Limb (tissue), 2 donors: ENCODE results near the gene SMS.
A peak's percentile ranks its signal among the peaks of the same experiment; 100 is the strongest.

ENCODE experiments used
- DNase-seq, 2 donors: peaks; one replicate each; pipeline ENCODE4 v3.0.0-alpha.2; 2016; ENCODE audit errors: extremely low spot score in 2 of 2

Gene SMS

DNA sequence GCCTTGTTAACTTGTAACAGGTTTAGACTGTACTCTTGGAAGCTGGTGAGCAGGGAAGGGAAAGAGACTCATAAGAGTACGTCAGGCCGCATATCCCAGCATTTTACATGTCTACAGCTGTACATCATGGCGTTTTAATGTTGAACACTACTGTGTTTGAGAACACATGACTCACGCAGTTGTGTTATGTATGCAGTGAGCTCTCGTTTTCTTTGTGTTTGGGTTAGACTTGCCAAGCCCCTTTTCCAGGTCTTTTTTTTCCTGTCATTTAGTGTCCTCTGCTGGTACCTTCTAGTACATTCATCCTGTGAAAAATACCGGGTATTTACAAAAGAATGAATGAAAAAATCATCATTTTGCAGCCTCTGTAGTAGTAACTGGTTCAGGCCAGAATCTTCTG is 35.3 kb downstream of the SMS start:
- peak in 1 of 2 donors; percentile 23 for DNase-seq

DNA sequence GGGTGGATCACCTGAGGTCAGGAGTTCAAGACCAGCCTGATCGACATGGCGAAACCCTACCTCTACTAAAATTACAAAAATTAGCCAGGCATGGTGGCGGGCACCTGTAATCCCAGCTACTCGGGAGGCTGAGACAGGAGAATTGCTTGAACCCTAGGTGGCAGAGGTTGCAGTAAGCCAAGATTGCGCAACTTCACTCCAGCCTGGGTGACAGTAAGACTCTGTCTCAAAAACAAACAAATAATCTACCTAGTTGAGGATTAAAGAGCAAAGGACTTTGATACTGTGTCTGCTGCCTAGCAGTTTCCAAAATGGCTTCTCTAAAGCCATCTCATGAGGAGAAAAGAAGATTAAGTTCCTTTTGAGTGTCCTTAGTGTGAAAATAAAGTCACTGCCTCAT is 37.8 kb downstream of the SMS start:
- no peak for DNase-seq

DNA sequence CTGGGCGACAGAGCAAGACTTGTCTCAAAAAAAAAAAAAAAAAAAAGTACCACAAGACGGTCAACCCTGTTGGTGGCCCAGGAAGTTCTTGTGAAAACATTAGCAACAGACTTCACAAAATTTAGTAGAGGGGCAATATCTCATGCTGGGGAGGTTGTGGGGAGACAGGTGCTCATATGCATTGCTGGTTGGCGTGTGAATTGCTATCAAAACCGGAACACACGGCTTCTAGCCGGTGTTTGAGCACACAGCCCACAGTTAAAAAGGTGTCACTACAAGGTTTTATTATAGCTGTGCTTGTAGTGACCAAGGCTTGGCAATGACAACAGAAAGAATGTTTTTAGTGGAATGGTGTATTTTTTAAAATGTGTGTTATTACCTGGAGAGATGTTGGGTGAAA is 41.8 kb downstream of the SMS start:
- no peak for DNase-seq

DNA sequence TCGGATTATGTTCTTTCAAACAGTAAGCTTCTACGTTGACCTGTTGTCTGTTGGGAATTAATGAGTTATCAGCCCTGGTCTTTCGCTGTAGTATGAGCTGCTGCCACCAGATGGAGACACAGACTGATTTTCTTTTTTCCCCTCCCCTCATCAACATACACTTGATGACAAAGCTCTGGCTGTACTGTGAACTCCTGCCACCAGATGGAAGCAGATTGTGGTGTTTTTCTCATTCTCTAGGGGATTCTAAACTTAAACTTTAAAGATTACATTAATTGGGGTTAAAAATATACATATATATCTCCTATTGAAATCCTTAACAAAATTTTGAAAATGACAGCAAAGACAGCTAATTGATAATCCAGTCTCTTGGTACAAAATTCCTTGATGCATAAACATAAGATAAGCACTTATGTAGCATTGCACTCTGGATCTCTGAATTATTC is 44.8 kb downstream of the SMS start:
- DNase-seq: peak; percentile 71 to 75

DNA sequence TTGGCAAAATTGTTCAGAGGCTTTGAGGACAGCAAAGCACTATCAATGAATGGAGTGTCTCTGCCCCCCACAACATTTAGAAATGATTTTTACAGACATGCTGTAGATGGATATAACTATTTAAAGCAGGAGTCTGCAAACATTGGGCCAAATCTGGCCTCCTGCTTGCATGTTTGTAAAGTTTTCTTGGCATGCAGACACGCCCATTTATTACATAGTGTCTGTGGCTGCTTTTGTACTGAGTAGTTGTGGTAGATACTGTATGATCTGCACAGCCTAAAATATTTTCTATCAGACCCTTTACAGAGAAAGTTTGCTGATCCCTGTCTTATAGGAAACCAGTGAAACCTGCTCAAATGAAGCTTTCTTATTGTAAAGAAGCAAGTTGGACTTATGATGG is 46.1 kb downstream of the SMS start:
- DNase-seq: no peak

DNA sequence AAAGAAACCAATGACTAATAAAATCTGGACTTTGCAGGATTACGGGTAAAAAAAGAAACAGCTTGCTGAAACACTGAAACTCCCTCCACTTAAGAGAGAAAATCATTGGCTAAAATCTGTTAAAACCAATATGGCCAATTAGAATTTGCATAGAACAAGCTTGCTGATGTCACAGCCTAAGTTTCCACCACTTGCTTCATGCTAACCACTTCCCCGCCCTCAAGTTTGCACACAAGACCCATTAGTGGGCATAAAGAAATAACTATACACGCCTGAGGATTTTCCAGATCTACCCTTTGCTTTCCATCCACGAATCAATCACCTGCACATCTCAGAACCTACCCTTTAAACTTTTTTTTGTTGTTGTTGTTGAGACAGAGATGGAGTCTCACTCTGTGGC is 48.9 kb downstream of the SMS start:
- no peak for DNase-seq

DNA sequence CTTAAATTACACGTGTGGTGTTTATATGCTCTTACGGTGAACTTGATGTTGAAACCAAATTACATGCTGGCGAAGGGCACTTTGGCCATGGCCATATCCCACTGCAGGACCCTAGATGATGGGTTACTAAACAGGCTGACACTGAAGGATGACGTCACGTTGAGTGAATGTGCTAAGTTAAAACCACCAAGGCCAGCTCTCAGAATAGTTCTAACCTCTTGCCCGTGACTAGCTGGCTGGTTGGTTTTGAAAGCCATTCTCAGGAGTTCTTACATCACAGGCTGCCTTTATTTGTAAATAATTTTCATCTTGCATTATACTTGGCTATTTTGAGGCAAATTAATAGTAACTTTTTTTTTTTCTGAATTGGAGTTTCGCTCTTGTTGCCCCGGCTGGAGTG is 50.3 kb downstream of the SMS start:
- no peak for DNase-seq

DNA sequence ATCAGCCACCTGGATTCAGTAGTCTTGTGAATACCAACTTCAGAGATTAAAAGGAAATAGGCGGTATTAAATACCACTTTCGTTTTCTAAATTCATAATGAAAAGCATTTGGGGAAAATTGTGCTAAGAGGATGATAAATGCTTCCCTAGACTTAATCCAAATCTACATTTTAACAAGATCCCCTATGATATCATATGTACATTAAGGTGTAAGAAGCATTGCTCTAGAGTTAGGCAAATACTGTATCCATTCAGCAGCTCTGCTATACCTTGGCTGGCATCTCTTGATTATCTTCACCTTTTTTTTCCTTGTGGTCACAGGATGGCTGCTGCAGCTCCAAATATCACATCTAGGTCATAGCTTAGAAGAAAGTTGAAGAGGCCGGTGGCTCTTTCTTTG is 51.0 kb downstream of the SMS start:
- DNase-seq: no peak

DNA sequence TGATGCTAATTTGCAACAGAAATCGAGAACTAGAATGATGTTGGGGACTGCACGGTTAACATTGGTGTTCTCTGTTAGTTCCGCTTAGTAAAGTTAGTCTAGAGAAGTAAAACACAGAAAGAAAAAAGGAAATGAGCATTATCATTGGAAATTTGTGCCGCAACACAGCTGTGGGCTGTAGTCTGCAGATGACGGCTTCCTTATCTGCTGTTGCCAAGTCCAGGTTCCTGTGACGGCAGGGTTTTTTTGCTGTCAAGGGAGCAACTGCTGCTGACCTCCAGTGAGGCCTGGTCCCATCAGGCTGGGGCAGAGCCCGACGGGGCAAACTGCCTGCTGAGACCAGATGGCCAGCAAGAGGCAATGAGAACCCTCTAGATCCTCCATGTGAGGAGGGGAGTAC is 52.8 kb downstream of the SMS start:
- no peak for DNase-seq

DNA sequence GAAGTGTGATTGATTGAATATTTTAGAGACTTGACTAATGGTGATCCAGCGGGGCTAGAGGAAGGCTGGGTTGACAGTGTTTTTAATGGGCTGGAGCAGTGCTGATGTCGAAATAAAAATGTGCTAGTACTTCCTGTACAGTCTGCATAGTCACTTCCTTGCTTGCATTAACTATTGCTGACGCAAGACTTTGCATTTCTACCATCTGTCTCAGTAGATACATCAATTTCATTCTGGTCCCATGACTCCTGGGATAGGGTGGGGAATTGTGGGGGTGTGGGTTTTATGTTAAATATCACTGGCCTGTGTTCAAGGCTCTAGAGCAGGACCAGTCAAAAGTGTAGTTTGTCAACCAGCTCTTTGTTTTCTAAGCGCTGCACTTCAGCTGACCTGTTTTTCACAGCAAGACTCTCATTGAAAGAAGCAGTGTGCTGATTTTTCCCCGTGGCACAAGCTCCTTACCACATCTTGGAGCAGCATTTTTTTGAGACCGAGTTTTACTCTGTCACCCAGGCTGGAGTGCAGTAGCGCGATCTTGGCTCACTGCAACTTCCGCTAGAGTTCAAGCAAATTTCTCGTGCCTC is 56.5 kb downstream of the SMS start:
- DNase-seq: no peak

DNA sequence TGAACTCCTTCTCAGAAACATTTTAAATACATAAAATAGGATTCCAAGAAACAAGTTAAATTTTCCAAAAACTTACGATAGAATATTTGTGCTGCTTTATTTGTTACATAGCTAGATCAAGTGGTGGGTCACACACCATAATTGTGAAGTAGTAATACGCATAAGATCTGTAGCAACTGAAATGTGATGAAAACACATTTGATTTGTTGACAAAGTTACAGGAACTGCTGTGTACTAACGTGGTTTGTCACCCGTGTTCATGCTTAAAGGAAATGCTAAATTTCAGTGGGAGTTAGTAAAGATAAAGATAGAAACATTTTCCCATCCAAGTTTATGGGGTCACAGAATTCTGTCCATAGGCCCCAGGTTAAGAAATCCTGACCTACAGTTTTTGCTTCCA is 57.5 kb downstream of the SMS start:
- DNase-seq: no peak

DNA sequence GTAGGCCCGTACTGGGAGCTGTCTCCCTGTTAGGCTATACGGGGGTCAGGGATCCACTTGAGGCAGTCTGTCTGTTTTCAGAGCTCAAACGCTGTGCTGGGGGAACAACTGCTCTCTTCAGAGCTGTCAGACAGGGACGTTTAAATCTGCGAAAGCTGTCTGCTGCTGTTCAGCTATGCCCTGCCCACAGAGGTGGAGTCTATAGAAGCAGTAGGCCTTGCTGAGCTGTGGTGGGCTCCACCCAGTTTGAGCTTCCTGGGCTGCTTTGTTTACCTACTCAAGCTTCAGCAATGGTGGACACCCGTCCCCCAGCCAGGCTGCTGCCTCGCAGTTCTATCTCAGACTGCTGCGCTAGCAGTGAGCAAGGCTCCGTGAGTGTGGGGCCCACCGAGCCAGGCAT is 64.4 kb downstream of the SMS start:
- DNase-seq: no peak

DNA sequence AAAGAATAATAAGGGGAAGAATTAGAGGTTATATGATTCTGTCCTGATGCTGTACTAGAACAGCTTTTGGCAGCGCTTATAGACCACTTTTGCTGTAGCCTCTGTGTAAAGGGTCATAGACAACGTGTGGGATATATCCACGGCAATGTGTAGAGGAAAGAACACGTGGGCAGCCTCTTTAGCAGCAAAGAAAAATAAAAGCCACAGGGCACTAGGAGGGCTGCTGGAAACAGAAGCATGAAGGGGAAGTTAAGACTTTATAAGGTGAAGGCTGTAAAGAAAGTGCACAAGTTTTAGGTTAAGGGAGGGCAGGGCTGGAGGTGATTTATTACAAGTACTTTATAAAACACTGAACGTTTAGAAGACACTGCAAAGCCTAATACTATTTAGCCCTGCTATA is 71.5 kb downstream of the SMS start:
- DNase-seq: no peak

DNA sequence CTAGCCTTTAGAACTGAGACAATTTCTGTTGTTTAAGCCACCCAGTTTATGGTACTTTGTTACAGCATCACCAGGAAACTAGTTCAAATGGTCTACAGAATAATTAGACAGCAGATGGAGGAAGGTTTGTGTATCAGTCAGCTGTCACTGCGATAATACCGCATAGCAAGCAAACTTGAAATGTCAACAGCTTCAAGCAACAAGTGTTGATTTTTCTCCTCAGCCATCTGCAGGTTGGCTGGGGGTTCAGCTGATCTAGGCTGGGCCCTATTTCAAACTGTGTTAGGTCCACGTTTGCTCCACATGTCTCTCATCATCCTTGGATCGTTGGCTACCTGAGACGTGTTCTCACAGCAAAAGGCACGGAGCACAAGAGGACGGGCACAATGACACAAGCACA is 72.4 kb downstream of the SMS start:
- DNase-seq: no peak

DNA sequence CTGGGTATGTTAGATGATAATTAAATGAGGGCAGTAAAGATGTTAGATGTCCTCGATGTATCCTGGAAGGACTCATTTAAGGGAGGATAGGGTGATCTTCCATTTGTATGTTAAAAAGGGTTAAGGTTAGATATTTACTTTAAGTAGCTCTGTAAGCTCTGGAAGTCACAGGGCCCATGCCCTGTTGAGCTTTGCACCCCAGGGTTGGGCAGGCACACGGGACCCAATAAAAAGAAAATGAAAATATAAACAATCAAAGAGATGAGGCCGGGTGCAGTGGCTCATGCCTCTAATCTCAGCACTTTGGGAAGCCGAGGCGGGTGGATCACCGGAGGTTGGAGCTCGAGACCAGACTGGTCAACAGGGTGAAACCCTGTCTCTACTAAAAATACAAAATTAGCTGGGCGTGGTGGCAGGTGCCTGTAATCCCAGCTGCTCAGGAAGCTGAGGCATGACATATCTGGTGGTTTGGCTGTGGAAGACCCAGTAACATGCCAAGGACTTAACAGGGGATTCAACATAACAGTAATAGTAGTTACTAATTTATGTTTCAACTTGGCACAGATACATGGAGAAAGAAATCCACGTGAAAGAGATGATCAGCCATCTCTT is 74.7 kb downstream of the SMS start:
- no peak for DNase-seq

DNA sequence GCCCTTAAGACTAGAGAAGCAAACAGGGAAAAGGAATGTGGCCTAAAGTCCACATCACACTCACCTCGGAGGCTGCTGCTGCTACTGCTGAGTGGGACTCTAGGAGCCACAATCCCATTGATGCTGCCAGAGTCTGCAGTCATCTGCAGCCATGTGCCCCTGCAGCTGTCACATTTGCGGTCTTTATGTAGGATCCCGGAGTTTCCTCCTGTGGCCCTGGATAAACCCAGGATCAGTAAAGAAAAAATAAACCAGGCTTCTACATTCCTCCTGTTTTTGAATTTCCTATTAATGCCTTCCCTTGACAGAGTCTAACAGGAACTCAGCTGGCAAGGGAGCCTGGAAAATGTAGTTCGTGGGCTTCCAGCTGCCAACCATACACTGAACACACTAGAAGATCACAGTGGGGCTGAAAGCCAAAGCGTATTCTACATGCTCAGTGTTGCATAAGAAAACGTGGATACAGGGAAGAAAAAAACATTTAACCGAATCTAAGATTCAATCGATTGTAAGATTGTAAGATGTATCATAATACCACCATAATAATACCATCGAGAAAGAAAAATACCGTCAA is 81.3 kb downstream of the SMS start:
- peak; percentile 39 to 46 for DNase-seq

DNA sequence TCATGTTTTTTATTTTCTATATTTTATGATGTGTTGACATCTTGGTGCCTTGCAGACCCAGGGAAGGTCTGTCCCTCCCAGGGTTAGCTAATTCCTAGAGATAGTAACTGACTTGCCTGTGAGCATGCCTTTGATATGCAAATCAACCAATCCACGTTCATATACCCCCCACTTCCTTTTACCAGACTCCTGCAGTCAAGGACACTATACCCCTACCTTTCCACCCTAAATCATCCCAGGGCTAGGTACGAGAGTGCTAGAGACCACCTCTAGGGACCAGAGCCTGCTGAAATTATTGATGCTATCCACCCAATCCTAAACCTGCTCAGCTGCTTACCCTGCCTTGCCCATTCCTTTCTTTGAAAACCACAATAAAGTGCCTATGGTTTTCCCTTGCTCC is 84.1 kb downstream of the SMS start:
- no peak for DNase-seq

DNA sequence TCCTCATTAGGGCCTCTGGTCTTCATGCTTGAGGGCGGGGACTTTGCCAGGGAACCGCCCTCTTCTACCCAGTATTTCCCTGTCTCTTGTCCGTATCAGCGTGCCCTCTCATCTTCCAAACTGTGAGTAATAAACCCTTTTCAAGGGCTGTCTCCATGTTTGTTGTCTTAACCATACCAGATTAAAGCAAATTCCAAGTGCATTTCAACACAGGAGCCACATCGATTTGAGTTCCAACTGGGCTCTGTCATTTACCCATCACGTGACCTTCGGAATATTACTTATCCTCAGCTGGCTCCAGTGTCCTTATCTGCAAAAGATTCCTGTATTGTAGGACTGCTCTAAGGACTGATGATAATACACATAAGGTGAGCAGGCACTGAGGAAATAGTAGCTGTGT is 85.2 kb downstream of the SMS start:
- no peak for DNase-seq

DNA sequence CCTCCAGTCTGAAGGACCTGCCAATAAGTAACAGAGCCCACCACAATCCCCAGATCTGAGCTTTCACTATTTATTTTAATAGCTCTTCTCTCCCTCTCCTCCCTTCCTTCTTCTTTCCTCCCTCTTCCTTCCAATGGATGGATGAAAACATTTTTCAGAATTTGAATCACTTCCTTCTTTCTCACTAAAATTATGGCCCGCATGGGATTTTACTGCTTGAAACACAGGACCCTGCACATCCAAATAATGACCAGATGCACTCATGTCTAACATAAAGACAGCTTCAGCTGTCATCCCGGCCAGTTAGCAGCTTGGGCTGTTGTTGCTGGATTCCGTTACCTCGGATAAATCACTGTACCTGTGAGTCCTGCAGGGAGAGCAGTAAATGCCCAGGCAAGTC is 86.2 kb downstream of the SMS start:
- DNase-seq: no peak

DNA sequence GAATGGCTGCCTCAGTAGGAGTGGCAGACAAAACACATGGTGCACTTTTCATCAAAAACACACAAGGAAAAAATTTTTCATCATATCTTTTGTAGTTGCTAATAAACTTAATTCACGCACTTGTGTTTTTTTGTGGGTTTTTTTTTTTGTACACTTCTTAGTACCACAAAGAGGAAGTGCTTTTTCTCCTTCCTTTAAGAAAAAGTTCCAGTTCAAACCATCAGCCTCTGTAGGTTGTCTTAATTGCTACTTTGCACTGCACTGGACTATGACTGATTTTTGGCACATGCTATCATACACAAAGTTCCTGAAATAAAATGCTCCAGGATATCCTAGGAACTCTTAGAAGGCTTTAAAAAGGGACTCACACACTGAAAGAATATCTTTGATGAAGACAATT is 91.6 kb downstream of the SMS start, which contains the start of gene PHEX:
Gene PHEX (plus strand): TSS at position 242 of the 400 bp plus-strand sequence. CDS start 681 bp downstream, outside the sequence.
- no peak for DNase-seq

DNA sequence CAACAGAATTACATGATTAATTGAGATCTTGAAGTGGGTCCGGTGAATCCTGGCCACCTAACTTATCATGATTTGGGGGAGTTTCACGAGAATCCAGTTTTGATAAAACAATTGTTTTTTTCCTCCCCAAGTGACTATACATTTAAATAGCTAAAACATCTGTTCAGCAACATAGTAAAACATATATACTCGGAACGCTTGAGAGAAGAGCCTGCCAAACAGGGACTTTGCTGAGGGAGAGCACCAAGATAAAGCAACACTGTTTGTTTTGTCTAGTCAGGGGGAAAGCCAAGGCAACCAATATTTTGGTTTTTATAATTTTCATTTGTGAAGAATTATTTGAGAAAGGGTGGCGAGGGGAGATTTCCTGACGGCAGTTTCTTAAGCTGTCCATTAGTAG is 92.0 kb downstream of the SMS start:
- no peak for DNase-seq

DNA sequence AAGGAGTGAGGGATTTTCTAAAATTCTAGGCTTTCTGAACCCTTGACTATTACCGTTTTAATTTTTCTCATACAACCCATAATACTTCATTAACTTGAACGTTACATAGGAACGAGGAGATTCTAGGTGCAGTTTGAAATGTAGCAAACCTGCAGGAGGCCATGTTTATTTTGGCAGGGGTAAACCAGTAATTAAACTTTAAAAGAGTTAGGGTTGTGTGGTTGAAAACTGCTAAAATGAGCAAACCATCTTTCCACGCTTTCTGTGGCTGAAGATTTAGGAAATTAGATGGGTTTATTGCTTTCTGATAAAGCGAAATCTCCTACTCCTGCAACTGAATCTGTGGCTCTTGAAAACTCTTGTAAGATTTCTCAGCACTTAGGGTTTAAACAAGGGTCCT is 93.3 kb downstream of the SMS start:
- no peak for DNase-seq

DNA sequence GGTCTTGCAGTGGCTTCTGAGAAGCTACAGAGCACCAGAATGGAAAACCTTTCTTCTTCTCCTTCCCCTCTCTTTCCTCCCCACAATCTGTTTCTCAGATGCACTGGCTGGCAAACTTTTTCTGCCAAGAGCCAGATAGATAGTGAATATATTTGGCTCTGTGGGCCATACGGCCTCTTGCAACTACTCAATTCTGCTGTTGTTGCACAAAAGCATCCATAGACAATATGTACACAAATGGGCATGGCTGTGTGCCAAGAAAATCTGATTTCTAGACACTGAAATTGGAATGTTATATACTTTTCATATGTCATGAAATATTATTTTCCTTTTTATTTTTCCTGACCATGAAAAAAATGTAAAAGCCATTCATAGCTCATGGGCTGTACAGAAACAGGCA is 94.7 kb downstream of the SMS start:
- DNase-seq: no peak
